ENCODE data around the gene LRRC31. TPM values are rescaled to one million over a fixed set of nuclear protein-coding genes. Genes with fewer than 3 reads are reported as not detected.

LRRC31 gene
- total and polyA plus RNA-seq, 4 donors, result 0.53 to 5.3 (median 1.7) TPM

- Histone ChIP-seq H3K27ac (ENCODE audit: low read depth in 1 of 2, low read length in 2 of 2) (no peak overlapping the region), H3K4me3 (ENCODE audit: low read depth in 1 of 3, low read length in 3 of 3) (peak overlapping the region; percentile 40 to 55 (median 50)), H3K9ac (ENCODE audit: low read depth in 1 of 2, low read length in 2 of 2) (no peak overlapping the region), H3K4me1 (ENCODE audit: control insufficient read depth in 4 of 4, insufficient read depth in 4 of 4, low read length in 3 of 4) (peaks cover 4 to 23% (median 17%) of the 10 kb centered on the region in 4 donors), H3K36me3 (ENCODE audit: control insufficient read depth in 4 of 4, insufficient read depth in 3 of 4, low read depth in 1 of 4, low read length in 3 of 4) (no peaks in the 10 kb centered on the region), H3K27me3 (ENCODE audit: control insufficient read depth in 4 of 4, insufficient read depth in 4 of 4, low read length in 3 of 4) (no peaks in the 10 kb centered on the region), H3K9me3 (ENCODE audit: control insufficient read depth in 4 of 4, low read length in 3 of 4) (peaks cover 0 to 9% (median 0%) of the 10 kb centered on the region in 4 donors)
- no peak for TF ChIP-seq MAX (IDR thresholded peaks at IDR 0.05)
- peak in 1 of 2 donors; percentile 13 for TF ChIP-seq RAD21 (IDR thresholded peaks at IDR 0.05)
- peak; percentile 8 for TF ChIP-seq CTCF (IDR thresholded peaks at IDR 0.05; ENCODE audit: low read depth, low read length, missing input control)
- TF ChIP-seq FOXA1 (IDR thresholded peaks at IDR 0.05), result no peak
- TF ChIP-seq FOXA2 (IDR thresholded peaks at IDR 0.05), result no peak
- no peak for TF ChIP-seq YY1 (IDR thresholded peaks at IDR 0.05)
- 58% methylated on average over 27 of the region's 27 CpGs for WGBS
- DNase-seq (ENCODE audit: low spot score), result peak; percentile 38
Observed at GRCh38 chr3:169813757-169814517, 55.8 kb downstream of the LRRC31 start.

- TF ChIP-seq HNF4G (IDR thresholded peaks at IDR 0.05) (no peak), HNF4A (conservative IDR thresholded peaks at IDR 0.05) (no peak), REST (IDR thresholded peaks at IDR 0.05) (no peak), ZBTB33 (IDR thresholded peaks at IDR 0.05) (no peak), MAX (IDR thresholded peaks at IDR 0.05) (no peak), FOXA1 (IDR thresholded peaks at IDR 0.05) (no peak), JUND (IDR thresholded peaks at IDR 0.05) (no peak), FOXA2 (IDR thresholded peaks at IDR 0.05) (no peak), YY1 (IDR thresholded peaks at IDR 0.05) (no peak), SP1 (IDR thresholded peaks at IDR 0.05) (no peak), CTCF (IDR thresholded peaks at IDR 0.05; ENCODE audit: low read depth, low read length, missing input control) (no peak), ATF3 (IDR thresholded peaks at IDR 0.05) (no peak), EGR1 (IDR thresholded peaks at IDR 0.05; ENCODE audit: low read depth in 2 of 2) (no peak)
- no peaks in the 10 kb centered on the region for H3K36me3 ChIP-seq (ENCODE audit: control insufficient read depth in 4 of 4, insufficient read depth in 3 of 4, low read depth in 1 of 4, low read length in 3 of 4)
- DNase-seq (ENCODE audit: low spot score), result no peak
- WGBS, result 47% methylated on average over 8 of the region's 8 CpGs
- H3K9me3 ChIP-seq (ENCODE audit: control insufficient read depth in 4 of 4, low read length in 3 of 4), result peaks cover 0 to 9% (median 0%) of the 10 kb centered on the region in 4 donors
- H3K4me1 ChIP-seq (ENCODE audit: control insufficient read depth in 4 of 4, insufficient read depth in 4 of 4, low read length in 3 of 4), result peaks cover 4 to 23% (median 17%) of the 10 kb centered on the region in 4 donors
- H3K9ac ChIP-seq (ENCODE audit: low read depth in 1 of 2, low read length in 2 of 2), result no peak overlapping the region
- peak overlapping the region; percentile 40 to 55 (median 50) for H3K4me3 ChIP-seq (ENCODE audit: low read depth in 1 of 3, low read length in 3 of 3)
- H3K27ac ChIP-seq (ENCODE audit: low read depth in 1 of 2, low read length in 2 of 2), result no peak overlapping the region
- H3K27me3 ChIP-seq (ENCODE audit: control insufficient read depth in 4 of 4, insufficient read depth in 4 of 4, low read length in 3 of 4), result no peaks in the 10 kb centered on the region
Observed at GRCh38 chr3:169813278-169813677, 56.5 kb downstream of the LRRC31 start.
